HCT116 (cell line): ENCODE results near the gene LPA. TPM values are rescaled to one million over a fixed set of nuclear protein-coding genes. Genes with fewer than 3 reads are reported as not detected.

Source experiments
- ATAC-seq: fragments of 200-7000 bp; cut with Tn5 transposase; 2 replicates; pipeline ENCODE4 v1.9.1; 2020; ENCODE audit warnings: mild to moderate bottlenecking, moderate library complexity
- BruUV-seq: library from RNA; stranded (reverse); fragments of 400-500 nt; replicated peaks from 2 replicates; lab custom pipeline; 2021; lab: Mats Ljungman, UMichigan
- CTCF ChIA-PET: fragments of 300-600 bp; sonication (Branson Sonifier 250); formaldehyde crosslinking; loops from one replicate; lab custom pipeline; 2021; ENCODE audit warnings: antibody characterized with exemption; lab: Charles Lee
- POLR2A ChIA-PET: fragments of 300-600, 350-600 bp; sonication (Branson Sonifier 250); formaldehyde crosslinking; loops from one replicate; lab custom pipeline; 2021; ENCODE audit warnings: antibody characterized with exemption; lab: Charles Lee
- RAD21 ChIA-PET, 2 experiments: fragments of 300-600 bp; sonication (Branson Sonifier 250); formaldehyde crosslinking; loops; one replicate each; lab custom pipeline; 2023; ENCODE audit warnings: low total read pairs in 2 of 2; ENCODE audit not compliant: uncharacterized antibody in 2 of 2, unreplicated experiment in 2 of 2, low non-redundant PET in 1 of 2; lab: Charles Lee
- DNase-seq: peaks from one replicate; pipeline ENCODE4 v3.0.0-alpha.2; 2010; ENCODE audit warnings: low read depth, low spot score
- H2AFZ ChIP-seq: fragments of 200-600 bp; shearing (Covaris generic), sonication (generic); 2 replicates; pipeline ENCODE4 v1.6.1; 2017; ENCODE audit warnings: low read depth, mixed run types, mixed read lengths, antibody characterized with exemption, low read length; ENCODE audit not compliant: poor library complexity, severe bottlenecking
- H3K27ac ChIP-seq: 2 replicates; pipeline ENCODE4 v1.5.1; 2012; ENCODE audit warnings: low read depth, low read length
- H3K27me3 ChIP-seq: fragments of 200-600 bp; sonication (generic); 2 replicates; pipeline ENCODE4 v1.6.1; 2016; ENCODE audit warnings: mixed run types, low read length, mixed read lengths; ENCODE audit not compliant: insufficient read depth
- H3K36me3 ChIP-seq, 2 experiments: fragments of 200-500 bp in 1 of 2; fragments of 200-600 bp in 1 of 2; sonication (Bioruptor generic) in 1 of 2; sonication (generic) in 1 of 2; 2 replicates each; pipeline versions ENCODE4 v1.5.1 to v1.6.1; 2014 to 2016; ENCODE audit warnings: low read length in 2 of 2, inconsistent platforms in 1 of 2, mixed read lengths in 1 of 2, mixed run types in 1 of 2; ENCODE audit not compliant: insufficient read depth in 2 of 2, control insufficient read depth in 1 of 2
- H3K4me1 ChIP-seq, 2 experiments: fragments of 200-600 bp in 1 of 2; sonication (generic) in 1 of 2; 2 replicates each; pipeline versions ENCODE4 v1.5.1 to v1.6.1; 2012 to 2017; ENCODE audit warnings: low read length in 2 of 2, inconsistent platforms in 1 of 2, mild to moderate bottlenecking in 1 of 2, mixed read lengths in 1 of 2, mixed run types in 1 of 2, moderate library complexity in 1 of 2; ENCODE audit not compliant: insufficient read depth in 2 of 2, control insufficient read depth in 1 of 2
- H3K4me2 ChIP-seq: fragments of 200-600 bp; sonication (generic); 2 replicates; pipeline ENCODE4 v1.6.1; 2017; ENCODE audit warnings: mixed run types, low read length, mixed read lengths
- H3K4me3 ChIP-seq, 2 experiments: fragments of 200-600 bp in 1 of 2; sonication (generic) in 1 of 2; replicated peaks in 1 of 2; 2 replicates each; pipeline ENCODE4 v1.5.1; 2011 to 2016; ENCODE audit warnings: low read length in 2 of 2, control low read depth in 1 of 2, low read depth in 1 of 2, mild to moderate bottlenecking in 1 of 2, mixed read lengths in 1 of 2, mixed run types in 1 of 2
- H3K79me2 ChIP-seq: fragments of 200-600 bp; sonication (generic); 2 replicates; pipeline ENCODE4 v1.6.1; 2017; ENCODE audit warnings: mild to moderate bottlenecking, mixed run types, low read length, moderate library complexity, mixed read lengths; ENCODE audit not compliant: insufficient read depth
- H3K9ac ChIP-seq: fragments of 200-600 bp; sonication (generic); 2 replicates; pipeline ENCODE4 v1.6.1; 2016; ENCODE audit warnings: low read length, mixed read lengths
- H3K9me2 ChIP-seq: fragments of 200-600 bp; sonication (generic), shearing (Covaris generic); 2 replicates; pipeline ENCODE4 v1.6.1; 2017; ENCODE audit warnings: mixed run types, mild to moderate bottlenecking, moderate library complexity; ENCODE audit not compliant: insufficient read depth
- H3K9me3 ChIP-seq, 2 experiments: fragments of 200-500 bp in 1 of 2; fragments of 200-600 bp in 1 of 2; sonication (Bioruptor generic) in 1 of 2; sonication (generic) in 1 of 2; 2 replicates each; pipeline ENCODE4 v1.6.1; 2014 to 2017; ENCODE audit warnings: low read length in 2 of 2, mixed read lengths in 2 of 2, inconsistent platforms in 1 of 2, low read depth in 1 of 2, mild to moderate bottlenecking in 1 of 2, mixed run types in 1 of 2, moderate library complexity in 1 of 2; ENCODE audit not compliant: control insufficient read depth in 1 of 2, insufficient read depth in 1 of 2
- H4K20me1 ChIP-seq: fragments of 200-600 bp; sonication (generic), shearing (Covaris generic); 2 replicates; pipeline ENCODE4 v1.6.1; 2017; ENCODE audit warnings: mixed run types, mild to moderate bottlenecking, moderate library complexity; ENCODE audit not compliant: insufficient read depth
- CTCF ChIP-seq, 3 experiments: fragments of 200-600 bp in 1 of 3; sonication (generic) in 1 of 3; IDR thresholded peaks in 2 of 3; conservative IDR thresholded peaks in 1 of 3; 2 replicates each; pipeline ENCODE4 v1.5.1; 2012 to 2017; ENCODE audit warnings: low read depth in 2 of 3, low read length in 2 of 3, antibody characterized with exemption in 1 of 3, borderline replicate concordance in 1 of 3, control low read depth in 1 of 3, mild to moderate bottlenecking in 1 of 3, mixed read lengths in 1 of 3, mixed run types in 1 of 3, moderate library complexity in 1 of 3; ENCODE audit not compliant: insufficient read depth in 1 of 3
- EGR1 ChIP-seq: IDR thresholded peaks from 2 replicates; pipeline ENCODE4 v1.6.1; 2012; ENCODE audit warnings: low read depth
- ELF1 ChIP-seq: IDR thresholded peaks from 2 replicates; pipeline ENCODE4 v1.6.1; 2012; ENCODE audit warnings: low read depth, borderline replicate concordance
- FOSL1 ChIP-seq: IDR thresholded peaks from 2 replicates; pipeline ENCODE4 v1.6.1; 2012; ENCODE audit warnings: low read depth
- JUND ChIP-seq: IDR thresholded peaks from 2 replicates; pipeline ENCODE4 v1.6.1; 2012
- POLR2AphosphoS5 ChIP-seq: IDR thresholded peaks from 2 replicates; pipeline ENCODE4 v1.6.1; 2011; ENCODE audit warnings: mild to moderate bottlenecking, low read depth, low read length, moderate library complexity
- RAD21 ChIP-seq: IDR thresholded peaks from 2 replicates; pipeline ENCODE4 v1.6.1; 2012; ENCODE audit warnings: low read depth, mild to moderate bottlenecking
- SP1 ChIP-seq: IDR thresholded peaks from 2 replicates; pipeline ENCODE4 v1.6.1; 2012; ENCODE audit warnings: low read depth
- SRF ChIP-seq: IDR thresholded peaks from 2 replicates; pipeline ENCODE4 v1.6.1; 2012; ENCODE audit warnings: low read depth
- TCF7L2 ChIP-seq: IDR thresholded peaks from 2 replicates; pipeline ENCODE4 v1.7.0; 2011; ENCODE audit warnings: borderline replicate concordance, inconsistent platforms; ENCODE audit not compliant: insufficient read depth, insufficient read length; ENCODE audit errors: extremely low read depth
- YY1 ChIP-seq: IDR thresholded peaks from 2 replicates; pipeline ENCODE4 v1.6.1; 2011; ENCODE audit warnings: low read length, low read depth, moderate library complexity, mild to moderate bottlenecking; ENCODE audit not compliant: insufficient replicate concordance; ENCODE audit errors: extremely low read depth
- ZFX ChIP-seq: fragments of 450-650 bp; IDR thresholded peaks from 2 replicates; pipeline ENCODE4 v1.6.1; 2017
- ZNF274 ChIP-seq: fragments of 200-500 bp; sonication (Bioruptor generic); IDR thresholded peaks from 2 replicates; pipeline ENCODE4 v1.6.1; 2014; ENCODE audit warnings: mild to moderate bottlenecking, low read depth, low read length, inconsistent platforms
- intact Hi-C: fragments of 100-400 bp; cut with micrococcal nuclease; formaldehyde crosslinking; loops from 2 replicates; pipeline ENCODE4 v1.10.0; 2022
- total RNA-seq: library from RNA; stranded (reverse); gene quantifications from one replicate; pipeline ENCODE4 v1.2.1, GENCODE V29; 2021; ENCODE audit not compliant: unreplicated experiment
- TF ChIP-seq, protein P1 (sequence below): IDR thresholded peaks from 2 replicates; pipeline ENCODE4 v1.6.1; 2012
- TF ChIP-seq, protein P2 (sequence below): IDR thresholded peaks from 2 replicates; pipeline ENCODE4 v1.6.1; 2012
- TF ChIP-seq, protein P3 (sequence below): IDR thresholded peaks from 2 replicates; pipeline ENCODE4 v1.6.1; 2011; ENCODE audit warnings: mild to moderate bottlenecking, low read length, moderate library complexity; ENCODE audit not compliant: insufficient replicate concordance; ENCODE audit errors: extremely low read depth

The LPA gene
- total RNA-seq, 1 experiment from 2014 or later: not detected

GRCh38 chr6:160544802-160545201 is 119.3 kb downstream of the LPA start:
- ChIA-PET CTCF (no interaction called here), RAD21 (no interaction called here), POLR2A (no interaction called here)
- no peaks in the 10 kb centered on the region for H3K9me2 ChIP-seq
- TF ChIP-seq FOSL1 (no peak), ZNF274 (no peak), YY1 (no peak), JUND (no peak)
- TF ChIP-seq, protein P1, sequence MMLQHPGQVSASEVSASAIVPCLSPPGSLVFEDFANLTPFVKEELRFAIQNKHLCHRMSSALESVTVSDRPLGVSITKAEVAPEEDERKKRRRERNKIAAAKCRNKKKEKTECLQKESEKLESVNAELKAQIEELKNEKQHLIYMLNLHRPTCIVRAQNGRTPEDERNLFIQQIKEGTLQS: no peak
- peaks cover 11% of the 10 kb centered on the region; the same call in 1 of the 2 replicates for H3K27me3 ChIP-seq
- no TSS peak for BruUV-seq
- no peaks in the 10 kb centered on the region for H3K36me3 ChIP-seq
- no peak overlapping the region for H3K27ac ChIP-seq
- no peaks in the 10 kb centered on the region for H3K4me1 ChIP-seq
- ATAC-seq (no peak), DNase-seq (no peak)
- H3K79me2 ChIP-seq: no peaks in the 10 kb centered on the region
- no peak overlapping the region for H3K4me2 ChIP-seq
- H3K9me3 ChIP-seq: no peaks in the 10 kb centered on the region
- H3K9ac ChIP-seq: no peak overlapping the region
- no peak overlapping the region for H3K4me3 ChIP-seq
- intact Hi-C loops: no loop called here
- H2AFZ ChIP-seq: no peak overlapping the region
- H4K20me1 ChIP-seq: no peaks in the 10 kb centered on the region

DNA sequence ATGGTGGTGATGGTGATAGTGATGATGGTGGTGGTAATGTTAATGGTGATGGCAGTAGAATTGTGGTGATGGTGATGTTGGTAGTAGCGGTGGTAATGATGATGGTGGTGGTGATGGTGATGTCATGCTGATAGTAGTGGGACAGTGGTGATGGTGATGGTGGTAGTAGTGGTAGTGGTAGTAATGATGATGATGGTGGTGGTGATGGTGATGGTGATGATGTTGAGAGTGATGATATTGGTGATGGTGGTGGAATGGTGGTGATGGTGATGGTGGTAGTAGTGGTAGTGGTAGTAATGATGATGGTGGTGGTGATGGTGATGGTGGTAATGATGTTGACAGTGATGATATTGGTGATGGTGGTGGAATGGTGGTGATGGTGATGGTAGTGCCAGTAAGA is 128.8 kb downstream of the LPA start:
- Histone ChIP-seq H3K36me3 (no peaks in the 10 kb centered on the region), H2AFZ (no peak overlapping the region), H3K9ac (no peak overlapping the region), H4K20me1 (no peaks in the 10 kb centered on the region), H3K9me3 (no peaks in the 10 kb centered on the region), H3K79me2 (no peaks in the 10 kb centered on the region), H3K4me1 (no peaks in the 10 kb centered on the region), H3K27ac (no peak overlapping the region), H3K27me3 (peaks cover 6% of the 10 kb centered on the region; the same call in 1 of the 2 replicates), H3K4me3 (no peak overlapping the region), H3K9me2 (no peaks in the 10 kb centered on the region), H3K4me2 (no peak overlapping the region)
- ATAC-seq (no peak), DNase-seq (no peak)
- intact Hi-C loops: loop anchor here (2.0 kb wide), 1 partner anchor 14 kb away; no protein-coding TSS in a partner anchor
- BruUV-seq: no TSS peak
- ChIA-PET CTCF (no interaction called here), POLR2A (no interaction called here), RAD21 (no interaction called here)
- TF ChIP-seq, protein P2, sequence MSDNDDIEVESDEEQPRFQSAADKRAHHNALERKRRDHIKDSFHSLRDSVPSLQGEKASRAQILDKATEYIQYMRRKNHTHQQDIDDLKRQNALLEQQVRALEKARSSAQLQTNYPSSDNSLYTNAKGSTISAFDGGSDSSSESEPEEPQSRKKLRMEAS: no peak
- TF ChIP-seq POLR2AphosphoS5 (no peak), SP1 (no peak), ZNF274 (no peak), FOSL1 (no peak), CTCF (IDR thresholded peaks at IDR 0.05 in 2 of 3, conservative IDR thresholded peaks at IDR 0.05 in 1 of 3; ENCODE audit: borderline replicate concordance in 1 of 3, insufficient read depth in 1 of 3, low read depth in 2 of 3, low read length in 2 of 3) (no peak), EGR1 (no peak), ZFX (no peak), TCF7L2 (no peak), YY1 (no peak), SRF (no peak), RAD21 (no peak), ELF1 (no peak)
- TF ChIP-seq, protein P3, sequence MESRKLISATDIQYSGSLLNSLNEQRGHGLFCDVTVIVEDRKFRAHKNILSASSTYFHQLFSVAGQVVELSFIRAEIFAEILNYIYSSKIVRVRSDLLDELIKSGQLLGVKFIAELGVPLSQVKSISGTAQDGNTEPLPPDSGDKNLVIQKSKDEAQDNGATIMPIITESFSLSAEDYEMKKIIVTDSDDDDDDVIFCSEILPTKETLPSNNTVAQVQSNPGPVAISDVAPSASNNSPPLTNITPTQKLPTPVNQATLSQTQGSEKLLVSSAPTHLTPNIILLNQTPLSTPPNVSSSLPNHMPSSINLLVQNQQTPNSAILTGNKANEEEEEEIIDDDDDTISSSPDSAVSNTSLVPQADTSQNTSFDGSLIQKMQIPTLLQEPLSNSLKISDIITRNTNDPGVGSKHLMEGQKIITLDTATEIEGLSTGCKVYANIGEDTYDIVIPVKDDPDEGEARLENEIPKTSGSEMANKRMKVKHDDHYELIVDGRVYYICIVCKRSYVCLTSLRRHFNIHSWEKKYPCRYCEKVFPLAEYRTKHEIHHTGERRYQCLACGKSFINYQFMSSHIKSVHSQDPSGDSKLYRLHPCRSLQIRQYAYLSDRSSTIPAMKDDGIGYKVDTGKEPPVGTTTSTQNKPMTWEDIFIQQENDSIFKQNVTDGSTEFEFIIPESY: no peak
